Nasal cavity respiratory epithelium epithelial cell of viscerocranial mucosa (primary cell): ENCODE results near the gene ZNF28. TPM values are rescaled to one million over a fixed set of nuclear protein-coding genes. Genes with fewer than 3 reads are reported as not detected.

Experiments used
- total RNA-seq: library from RNA; depleted of rRNA; stranded (reverse); fragments of >200 nt; gene quantifications from 2 replicates; pipeline ENCODE4 v1.2.3, GENCODE V29; 2014

Gene ZNF28
- total RNA-seq: 57.1 and 73.3 TPM in 2 replicates

DNA sequence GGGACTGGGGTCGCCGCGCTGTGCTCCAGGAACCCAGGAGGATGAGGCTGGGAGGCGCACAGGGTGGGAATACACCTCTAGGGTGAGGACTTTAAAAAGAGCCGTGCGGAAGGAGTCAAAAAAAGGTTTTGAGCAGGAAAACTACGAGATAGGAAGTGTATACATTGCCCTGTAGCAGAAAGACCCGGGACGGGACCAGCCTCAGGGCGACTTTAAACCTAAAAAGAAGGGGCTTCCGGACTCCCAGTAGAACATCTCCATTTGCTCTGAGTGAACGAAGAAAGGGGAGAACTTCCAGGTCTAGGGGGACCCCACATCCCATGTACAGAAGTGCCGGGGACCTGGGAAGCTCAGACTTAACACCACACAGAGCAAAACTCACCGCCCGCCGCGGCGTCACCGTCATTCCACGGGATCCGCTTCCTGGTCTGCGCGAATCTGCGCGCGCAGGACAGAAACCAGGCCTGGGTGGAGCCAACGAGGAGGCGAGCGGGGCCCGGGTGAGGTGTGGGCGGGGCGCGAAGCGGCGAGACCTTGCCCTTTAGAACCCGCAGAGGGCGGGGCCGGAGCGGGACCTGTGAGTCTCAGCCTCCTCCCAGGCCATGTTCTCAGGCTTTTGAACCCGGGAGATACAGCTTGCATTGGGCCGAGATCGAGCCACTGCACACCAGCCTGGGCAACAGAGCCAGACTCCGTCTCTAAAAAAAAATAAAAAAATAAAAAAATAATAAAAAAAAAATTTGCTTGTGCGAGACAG lies at the start of gene ZNF28:
Gene ZNF28, minus strand, starts transcription at position 430 of the 757 bp plus-strand sequence. CDS start 3,675 bp downstream, outside the sequence.

GRCh38 chr19:52857378-52858191 lies 36.2 kb upstream of the ZNF28 start, which contains the start of gene ZNF468:
Gene ZNF468, minus strand, starts transcription at chr19:52857619. Its CDS starts 3,347 bp downstream, at chr19:52854272.

GRCh38 chr19:52786464-52787354 lies 34.7 kb downstream of the ZNF28 start, which contains the start of gene ZNF600:
Gene ZNF600, minus strand, starts transcription at chr19:52786791. Its CDS starts 7,903 bp downstream, at chr19:52778888.

Other genes with a start within 250 kb of the ZNF28 start
- 97.4 and 173 TPM in 2 replicates for gene ZNF83, start 183.3 kb downstream of the ZNF28 start, total RNA-seq
- 14.0 and 21.4 TPM in 2 replicates for gene ZNF611, start 86.6 kb downstream of the ZNF28 start, total RNA-seq
- gene ZNF600, start 34.8 kb downstream of the ZNF28 start, total RNA-seq: 15.7 and 22.0 TPM in 2 replicates
- gene ZNF468, start 36.0 kb upstream of the ZNF28 start, total RNA-seq: 78.6 and 94.8 TPM in 2 replicates
- gene ZNF320, start 76.0 kb upstream of the ZNF28 start, total RNA-seq: 18.5 and 22.7 TPM in 2 replicates
- gene ZNF888, start 101.8 kb upstream of the ZNF28 start, total RNA-seq: 15.7 and 17.1 TPM in 2 replicates
- gene ZNF816, start 141.2 kb upstream of the ZNF28 start, total RNA-seq: 24.3 and 32.6 TPM in 2 replicates
- gene ERVV-1, start 192.3 kb upstream of the ZNF28 start, total RNA-seq: not detected in 2 replicates
- gene ERVV-2, start 223.1 kb upstream of the ZNF28 start, total RNA-seq: not detected in 2 replicates